Measurements from ENCODE around the gene RBM33.
"Not testable (repeated sequence)": the region's sequence is repeated elsewhere in the genome, so short reads cannot be mapped to it uniquely, and the experiment has no call there.

DNA sequence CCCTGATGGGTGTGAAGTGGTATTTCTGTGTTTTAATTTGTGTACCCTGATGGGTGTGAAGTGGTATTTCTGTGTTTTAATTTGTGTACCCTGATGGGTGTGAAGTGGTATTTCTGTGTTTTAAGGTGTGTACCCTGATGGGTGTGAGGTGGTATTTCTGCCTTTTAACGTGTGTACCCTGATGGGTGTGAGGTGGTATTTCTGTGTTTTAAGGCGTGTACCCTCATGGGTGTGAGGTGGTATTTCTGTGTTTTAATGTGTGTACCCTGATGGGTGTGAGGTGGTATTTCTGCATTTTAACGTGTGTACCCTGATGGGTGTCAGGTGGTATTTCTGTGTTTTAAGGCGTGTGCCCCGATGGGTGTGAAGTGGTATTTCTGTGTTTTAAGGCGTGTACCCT is 29.4 kb upstream of the RBM33 start:
- TF ChIP-seq, protein P1, sequence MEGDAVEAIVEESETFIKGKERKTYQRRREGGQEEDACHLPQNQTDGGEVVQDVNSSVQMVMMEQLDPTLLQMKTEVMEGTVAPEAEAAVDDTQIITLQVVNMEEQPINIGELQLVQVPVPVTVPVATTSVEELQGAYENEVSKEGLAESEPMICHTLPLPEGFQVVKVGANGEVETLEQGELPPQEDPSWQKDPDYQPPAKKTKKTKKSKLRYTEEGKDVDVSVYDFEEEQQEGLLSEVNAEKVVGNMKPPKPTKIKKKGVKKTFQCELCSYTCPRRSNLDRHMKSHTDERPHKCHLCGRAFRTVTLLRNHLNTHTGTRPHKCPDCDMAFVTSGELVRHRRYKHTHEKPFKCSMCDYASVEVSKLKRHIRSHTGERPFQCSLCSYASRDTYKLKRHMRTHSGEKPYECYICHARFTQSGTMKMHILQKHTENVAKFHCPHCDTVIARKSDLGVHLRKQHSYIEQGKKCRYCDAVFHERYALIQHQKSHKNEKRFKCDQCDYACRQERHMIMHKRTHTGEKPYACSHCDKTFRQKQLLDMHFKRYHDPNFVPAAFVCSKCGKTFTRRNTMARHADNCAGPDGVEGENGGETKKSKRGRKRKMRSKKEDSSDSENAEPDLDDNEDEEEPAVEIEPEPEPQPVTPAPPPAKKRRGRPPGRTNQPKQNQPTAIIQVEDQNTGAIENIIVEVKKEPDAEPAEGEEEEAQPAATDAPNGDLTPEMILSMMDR (IDR thresholded peaks at IDR 0.05; ENCODE audit: low read length): not testable (repeated sequence)
- TF ChIP-seq EZH2 (optimal IDR thresholded peaks at IDR 0.05; ENCODE audit: low read depth, low read length); EZH2phosphoT487 (IDR thresholded peaks at IDR 0.05; ENCODE audit: low read length): not testable (repeated sequence)
